Skeletal muscle satellite cell (primary cell): ENCODE measurements around the gene L3MBTL3.

ENCODE experiments used
- H3K27me3 ChIP-seq: 2 replicates; pipeline ENCODE4 v1.7.0; 2013; ENCODE audit warnings: low read length; ENCODE audit not compliant: control insufficient read depth, insufficient read depth
- H3K36me3 ChIP-seq: 2 replicates; pipeline ENCODE4 v1.7.0; 2013; ENCODE audit warnings: mild to moderate bottlenecking, control low read depth, low read length; ENCODE audit not compliant: insufficient read depth
- H3K4me1 ChIP-seq: 2 replicates; pipeline ENCODE4 v1.7.0; 2013; ENCODE audit warnings: low read length; ENCODE audit not compliant: control insufficient read depth, insufficient read depth
- H3K4me2 ChIP-seq: 2 replicates; pipeline ENCODE4 v1.7.0; 2013; ENCODE audit warnings: mild to moderate bottlenecking, low read length
- H3K4me3 ChIP-seq: 2 replicates; pipeline ENCODE4 v1.7.0; 2013; ENCODE audit warnings: low read length
- H3K9ac ChIP-seq: 2 replicates; pipeline ENCODE4 v1.7.0; 2013; ENCODE audit warnings: mild to moderate bottlenecking, low read depth, low read length, moderate library complexity
- H3K9me3 ChIP-seq: replicated peaks from 2 replicates; pipeline ENCODE4 v1.7.0; 2013; ENCODE audit warnings: mild to moderate bottlenecking, control low read depth, low read length

L3MBTL3 gene

DNA sequence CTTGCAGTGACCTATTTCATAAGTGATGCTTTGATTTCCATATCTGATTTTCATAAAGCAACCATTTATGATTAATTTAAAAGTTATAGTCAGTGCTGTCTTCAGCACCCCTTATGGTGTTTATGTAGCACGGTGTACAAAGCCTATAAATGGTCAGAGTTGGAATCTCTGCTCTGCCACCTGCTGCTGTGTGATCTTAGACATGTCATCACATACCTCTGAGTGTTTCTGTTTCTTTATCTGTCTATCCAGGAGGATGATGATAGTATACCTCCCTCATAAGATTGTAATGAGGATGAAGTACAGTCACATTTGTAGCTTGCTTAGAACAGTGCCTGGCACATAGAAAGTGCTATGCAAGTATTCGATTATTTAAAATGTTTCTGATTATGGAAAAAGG is 103.9 kb downstream of the L3MBTL3 start:
- Histone ChIP-seq H3K4me1 (no peaks in the 10 kb centered on the region), H3K4me3 (no peak overlapping the region), H3K36me3 (no peaks in the 10 kb centered on the region), H3K27me3 (no peaks in the 10 kb centered on the region), H3K9me3 (no peaks in the 10 kb centered on the region), H3K9ac (no peak overlapping the region), H3K4me2 (no peak overlapping the region)

DNA sequence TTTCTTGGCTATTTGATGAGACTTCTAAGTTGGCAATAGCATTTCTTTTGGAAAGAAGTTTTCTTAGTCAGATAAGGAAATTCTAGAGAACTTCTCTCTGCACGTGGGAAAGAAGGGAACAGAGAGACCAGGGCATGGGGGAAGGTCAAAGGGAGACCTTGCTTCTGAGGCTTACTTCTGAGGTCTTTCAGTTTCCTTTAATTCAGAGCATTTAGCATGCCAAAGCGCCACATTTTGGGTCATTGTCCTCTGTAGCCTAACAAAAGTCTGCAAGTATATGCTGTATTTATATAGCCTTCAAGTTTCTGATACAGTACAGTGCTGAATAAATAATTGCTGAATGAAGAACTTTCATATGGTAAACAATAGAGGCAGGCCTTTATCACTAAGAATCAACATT is 108.8 kb downstream of the L3MBTL3 start:
- no peaks in the 10 kb centered on the region for H3K27me3 ChIP-seq
- H3K9ac ChIP-seq = no peak overlapping the region
- no peaks in the 10 kb centered on the region for H3K9me3 ChIP-seq
- H3K36me3 ChIP-seq = no peaks in the 10 kb centered on the region
- H3K4me1 ChIP-seq = peaks cover 4% of the 10 kb centered on the region
- no peak overlapping the region for H3K4me3 ChIP-seq
- no peak overlapping the region for H3K4me2 ChIP-seq

- H3K9me3 ChIP-seq = no peaks in the 10 kb centered on the region
- no peak overlapping the region for H3K9ac ChIP-seq
- no peaks in the 10 kb centered on the region for H3K27me3 ChIP-seq
- no peaks in the 10 kb centered on the region for H3K36me3 ChIP-seq
- peaks cover 4% of the 10 kb centered on the region for H3K4me1 ChIP-seq
- no peak overlapping the region for H3K4me2 ChIP-seq
- no peak overlapping the region for H3K4me3 ChIP-seq
These were observed 109.9 kb downstream of the L3MBTL3 start for GRCh38 chr6:130128326-130128725.

DNA sequence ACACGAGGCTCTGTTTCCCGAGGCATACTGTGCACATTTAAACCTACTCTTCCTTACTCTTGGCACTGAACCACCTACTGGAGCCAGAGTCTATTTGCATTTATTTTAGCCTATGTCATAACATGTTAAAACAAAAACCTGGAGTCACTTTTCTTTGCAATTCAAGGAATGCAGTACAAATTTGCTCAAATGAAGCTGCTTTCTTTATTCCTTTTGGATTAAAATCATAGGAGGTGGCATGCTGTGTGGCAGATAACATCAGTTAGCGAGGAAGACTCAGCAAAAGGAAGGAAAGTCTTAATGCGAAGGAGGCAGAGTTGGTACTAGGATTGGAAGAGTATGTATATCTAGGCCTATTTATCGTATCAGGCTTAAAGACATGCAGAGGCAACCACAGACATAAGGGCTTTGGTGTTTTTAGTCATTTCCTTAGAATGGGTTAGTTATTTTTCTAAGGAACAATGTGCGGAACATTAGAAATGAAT is 111.4 kb downstream of the L3MBTL3 start:
- Histone ChIP-seq H3K4me1 (peaks cover 4% of the 10 kb centered on the region), H3K4me3 (no peak overlapping the region), H3K36me3 (no peaks in the 10 kb centered on the region), H3K9ac (no peak overlapping the region), H3K27me3 (no peaks in the 10 kb centered on the region), H3K9me3 (no peaks in the 10 kb centered on the region), H3K4me2 (no peak overlapping the region)

GRCh38 chr6:130132286-130132701 is 113.9 kb downstream of the L3MBTL3 start:
- peaks cover 4% of the 10 kb centered on the region for H3K4me1 ChIP-seq
- H3K9ac ChIP-seq = no peak overlapping the region
- no peaks in the 10 kb centered on the region for H3K27me3 ChIP-seq
- H3K36me3 ChIP-seq = peaks cover 5% of the 10 kb centered on the region
- no peak overlapping the region for H3K4me3 ChIP-seq
- H3K9me3 ChIP-seq = no peaks in the 10 kb centered on the region
- H3K4me2 ChIP-seq = no peak overlapping the region

DNA sequence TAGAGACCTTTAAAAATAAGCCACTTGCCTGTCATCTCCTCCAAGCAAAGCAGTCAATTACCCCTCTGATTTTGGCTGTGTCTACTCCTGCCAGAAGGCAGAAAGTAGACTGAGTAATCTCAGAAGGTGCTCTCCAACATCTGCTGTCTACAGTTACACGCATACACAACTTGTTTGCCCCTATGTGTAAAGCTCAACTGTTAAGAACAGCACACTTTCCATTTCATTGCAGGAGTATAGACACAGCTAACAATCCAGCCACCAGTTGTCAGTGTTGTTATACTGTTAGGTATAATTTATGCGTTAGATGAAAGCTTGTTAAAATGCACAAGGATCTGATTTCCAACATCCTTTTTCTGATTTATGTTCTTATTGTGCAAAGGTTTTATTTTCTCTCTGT is 116.2 kb downstream of the L3MBTL3 start:
- Histone ChIP-seq H3K9ac (no peak overlapping the region), H3K4me3 (no peak overlapping the region), H3K27me3 (no peaks in the 10 kb centered on the region), H3K4me1 (peaks cover 4% of the 10 kb centered on the region), H3K36me3 (peaks cover 10% of the 10 kb centered on the region), H3K4me2 (no peak overlapping the region), H3K9me3 (no peaks in the 10 kb centered on the region)

GRCh38 chr6:130136798-130137197 is 118.4 kb downstream of the L3MBTL3 start:
- H3K36me3 ChIP-seq = peaks cover 12% of the 10 kb centered on the region
- H3K4me3 ChIP-seq = no peak overlapping the region
- H3K9ac ChIP-seq = no peak overlapping the region
- no peaks in the 10 kb centered on the region for H3K9me3 ChIP-seq
- H3K4me1 ChIP-seq = no peaks in the 10 kb centered on the region
- no peak overlapping the region for H3K4me2 ChIP-seq
- H3K27me3 ChIP-seq = no peaks in the 10 kb centered on the region

GRCh38 chr6:130138116-130138908 is 119.9 kb downstream of the L3MBTL3 start:
- Histone ChIP-seq H3K9ac (no peak overlapping the region), H3K4me1 (no peaks in the 10 kb centered on the region), H3K4me3 (no peak overlapping the region), H3K36me3 (peaks cover 12% of the 10 kb centered on the region), H3K27me3 (no peaks in the 10 kb centered on the region), H3K4me2 (no peak overlapping the region), H3K9me3 (no peaks in the 10 kb centered on the region)

- Histone ChIP-seq H3K9ac (no peak overlapping the region), H3K36me3 (peaks cover 12% of the 10 kb centered on the region), H3K4me2 (no peak overlapping the region), H3K9me3 (no peaks in the 10 kb centered on the region), H3K4me3 (no peak overlapping the region), H3K27me3 (no peaks in the 10 kb centered on the region), H3K4me1 (no peaks in the 10 kb centered on the region)
These were observed 120.5 kb downstream of the L3MBTL3 start for GRCh38 chr6:130138909-130139242.

DNA sequence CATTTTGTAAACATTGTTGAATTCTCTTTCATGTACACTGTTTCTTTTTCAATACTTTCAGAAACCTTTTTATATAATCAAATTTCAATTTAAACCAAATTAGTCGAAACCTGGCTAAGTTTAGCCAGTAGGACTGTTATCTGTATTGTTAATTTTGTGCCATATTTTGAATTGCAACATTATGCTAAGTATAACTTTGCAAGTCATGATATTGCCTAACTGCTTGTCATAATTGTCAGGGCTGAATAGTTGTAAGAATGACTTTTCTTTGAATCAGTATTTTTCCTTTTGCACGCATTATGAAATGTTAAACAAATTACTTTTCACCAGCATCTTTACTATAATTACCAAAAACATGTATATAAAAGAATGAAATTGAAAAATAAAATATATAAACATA is 121.7 kb downstream of the L3MBTL3 start:
- H3K4me2 ChIP-seq = no peak overlapping the region
- H3K4me3 ChIP-seq = no peak overlapping the region
- H3K9me3 ChIP-seq = no peaks in the 10 kb centered on the region
- H3K4me1 ChIP-seq = no peaks in the 10 kb centered on the region
- no peak overlapping the region for H3K9ac ChIP-seq
- peaks cover 12% of the 10 kb centered on the region for H3K36me3 ChIP-seq
- H3K27me3 ChIP-seq = no peaks in the 10 kb centered on the region

DNA sequence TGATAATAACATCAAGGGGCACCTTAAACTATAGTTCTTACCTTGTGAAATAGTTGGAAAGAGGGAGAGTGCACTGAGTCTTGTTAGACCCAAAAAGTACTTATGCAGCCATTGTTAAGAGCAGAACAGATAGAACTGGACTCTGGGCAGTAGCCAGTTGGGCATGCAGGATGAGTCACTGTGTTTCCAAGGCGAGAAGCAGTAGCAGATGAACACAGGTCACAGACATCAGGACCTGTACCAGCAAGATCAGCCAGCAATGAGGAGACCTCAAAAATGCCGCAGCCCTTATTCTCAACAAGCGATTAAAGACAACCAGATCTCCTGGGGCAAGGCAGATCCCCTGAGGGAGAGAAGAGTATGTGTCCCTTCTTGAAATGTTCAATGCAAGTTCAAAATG is 125.3 kb downstream of the L3MBTL3 start:
- H3K4me2 ChIP-seq = no peak overlapping the region
- no peaks in the 10 kb centered on the region for H3K27me3 ChIP-seq
- no peak overlapping the region for H3K4me3 ChIP-seq
- H3K9ac ChIP-seq = no peak overlapping the region
- H3K4me1 ChIP-seq = no peaks in the 10 kb centered on the region
- H3K9me3 ChIP-seq = no peaks in the 10 kb centered on the region
- peaks cover 3% of the 10 kb centered on the region for H3K36me3 ChIP-seq

DNA sequence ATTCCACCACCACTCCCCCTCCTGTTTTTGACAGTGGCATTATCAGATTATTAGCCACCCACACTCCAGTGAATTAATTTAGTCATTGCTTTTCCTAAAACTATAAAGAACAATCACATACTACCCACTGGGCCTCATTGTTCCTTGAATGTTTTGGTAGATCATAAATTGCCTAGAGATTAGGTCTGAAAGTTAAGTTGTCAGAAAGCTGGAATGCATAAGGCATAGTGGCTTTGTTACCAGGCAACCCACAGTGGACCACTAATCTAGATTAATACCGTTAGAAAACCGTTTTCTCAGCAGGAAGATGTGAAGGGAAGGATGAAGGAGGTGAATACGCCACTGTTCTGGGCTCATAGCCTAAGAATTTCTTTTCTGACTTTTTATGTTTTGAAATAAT is 128.7 kb downstream of the L3MBTL3 start:
- no peak overlapping the region for H3K4me3 ChIP-seq
- no peaks in the 10 kb centered on the region for H3K9me3 ChIP-seq
- H3K9ac ChIP-seq = no peak overlapping the region
- no peaks in the 10 kb centered on the region for H3K4me1 ChIP-seq
- H3K36me3 ChIP-seq = no peaks in the 10 kb centered on the region
- H3K4me2 ChIP-seq = no peak overlapping the region
- no peaks in the 10 kb centered on the region for H3K27me3 ChIP-seq
